ENCODE results near the gene ABCC8.

The ABCC8 gene

GRCh38 chr11:17423533-17424310 lies 52.9 kb downstream of the ABCC8 start:
- no peak for DNase-seq

DNA sequence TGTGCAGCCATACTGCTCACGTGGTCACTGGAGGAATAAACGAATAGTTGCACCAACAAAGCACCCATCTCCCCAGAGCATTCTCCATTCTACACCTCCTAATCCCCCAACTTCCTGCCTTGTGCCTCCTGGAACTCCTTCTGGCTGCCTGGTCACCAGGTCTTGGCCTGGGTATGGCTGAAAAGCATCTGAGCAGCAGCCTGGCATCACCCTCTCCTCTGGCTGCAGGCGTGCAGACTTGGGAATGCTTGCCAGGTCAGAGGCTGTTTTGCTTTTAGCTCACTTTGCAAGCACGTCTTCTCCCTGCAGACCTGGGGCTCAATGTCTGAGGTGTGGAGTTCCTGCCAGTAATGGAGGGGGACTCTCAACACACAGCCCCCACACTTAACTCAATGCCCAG lies 54.9 kb downstream of the ABCC8 start:
- no peak for DNase-seq

- no peak for DNase-seq
These were observed 58.1 kb downstream of the ABCC8 start for GRCh38 chr11:17418444-17419081.

- DNase-seq, result no peak
These were observed 60.2 kb downstream of the ABCC8 start for GRCh38 chr11:17416492-17416891.

GRCh38 chr11:17415523-17416104 lies 61.0 kb downstream of the ABCC8 start:
- no peak for DNase-seq

DNA sequence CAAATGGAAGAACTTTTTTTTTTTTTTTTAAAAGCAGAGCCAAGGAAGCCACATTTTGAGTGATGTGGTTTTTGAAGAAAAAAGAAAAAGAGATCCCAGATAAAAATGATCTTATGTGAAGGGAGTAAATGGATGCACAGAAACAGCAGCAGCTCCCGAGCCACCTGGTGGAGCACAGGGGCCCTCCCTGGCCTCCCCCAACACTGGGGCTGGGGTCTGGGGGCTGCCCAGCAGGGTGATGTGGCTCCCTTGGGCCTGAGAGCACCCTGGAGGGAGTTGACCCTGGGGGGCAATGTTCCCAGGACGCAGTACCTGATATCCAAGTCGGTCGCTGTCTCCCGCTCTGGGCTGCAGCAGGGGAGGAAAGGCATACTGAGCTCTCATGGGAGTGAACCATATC lies 61.7 kb downstream of the ABCC8 start:
- DNase-seq, result no peak

GRCh38 chr11:17414317-17414737 lies 62.3 kb downstream of the ABCC8 start:
- no peak for DNase-seq

- DNase-seq, result no peak
These were observed 63.0 kb downstream of the ABCC8 start for GRCh38 chr11:17413414-17414316.

DNA sequence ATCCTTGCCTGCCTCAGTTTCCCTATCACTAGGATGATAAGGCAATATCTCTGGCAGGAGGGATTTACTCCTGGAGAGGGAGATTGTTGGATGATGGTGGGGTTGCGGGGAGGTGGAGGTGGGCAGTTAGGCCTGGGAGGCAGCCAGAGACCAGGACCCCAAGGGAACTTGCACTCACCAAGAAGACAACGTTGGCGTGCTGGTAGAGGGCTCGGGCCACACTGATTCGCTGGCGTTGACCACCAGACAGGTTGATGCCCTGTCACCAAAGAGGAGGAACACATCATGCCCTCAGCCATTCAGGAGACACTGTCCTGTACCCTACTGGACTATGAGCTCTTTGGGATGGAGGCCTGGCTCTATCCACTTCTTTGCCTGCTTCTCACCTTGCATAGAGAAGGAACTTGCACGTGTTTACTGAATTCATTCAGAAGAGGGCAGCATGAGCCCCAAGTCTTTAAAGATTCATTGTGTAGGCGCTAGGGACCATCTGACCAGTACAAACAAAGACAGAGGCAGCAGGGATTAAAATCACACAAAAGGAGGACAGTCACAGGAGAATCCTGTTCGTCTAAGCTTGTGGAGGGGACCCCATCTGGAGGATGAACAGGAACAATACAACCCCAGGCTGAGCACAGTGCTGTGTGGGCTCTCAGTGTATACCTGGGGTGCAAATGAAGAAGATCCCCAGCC lies 64.0 kb downstream of the ABCC8 start:
- no peak for DNase-seq

DNA sequence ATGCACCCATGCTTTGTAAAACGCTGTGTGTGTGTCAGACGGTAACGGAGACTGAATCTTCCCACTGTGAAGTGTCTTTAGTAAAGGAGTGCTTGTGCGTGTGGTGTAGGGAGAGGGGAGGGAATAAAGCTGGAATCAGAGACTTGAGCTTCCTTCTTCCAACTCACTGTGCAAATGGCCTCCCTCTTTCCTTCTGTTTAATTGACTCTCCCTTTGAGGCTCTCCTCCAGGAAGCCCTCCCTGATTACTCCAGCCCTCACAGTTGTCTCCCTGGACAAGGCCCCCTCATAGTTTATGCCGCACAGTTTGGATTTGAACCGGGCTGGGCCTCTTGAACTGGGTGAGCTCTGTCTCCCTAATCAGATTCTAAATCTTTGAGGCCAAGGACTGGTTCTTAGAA lies 65.2 kb downstream of the ABCC8 start:
- no peak for DNase-seq

- no peak for DNase-seq
These were observed 65.9 kb downstream of the ABCC8 start for GRCh38 chr11:17410606-17411379.

DNA sequence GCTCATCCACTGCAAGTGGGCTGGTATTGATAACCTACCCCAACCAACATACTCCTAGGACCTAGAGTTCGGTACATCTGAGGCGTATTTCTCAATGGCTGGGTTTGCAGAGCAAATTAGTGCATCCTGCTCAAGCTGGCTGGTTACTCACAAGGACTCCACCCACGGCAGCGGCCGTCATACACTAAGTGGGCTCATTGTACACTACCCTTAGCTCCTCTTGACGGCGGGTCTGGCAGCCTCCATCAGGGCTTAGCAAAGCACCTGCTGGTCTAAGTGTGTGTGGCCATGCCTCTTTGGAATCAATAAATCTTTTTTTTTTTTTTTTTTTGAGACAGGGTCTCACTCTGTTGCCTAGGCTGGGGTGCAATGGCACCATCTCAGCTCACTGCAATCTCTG lies 68.0 kb downstream of the ABCC8 start:
- no peak for DNase-seq

DNA sequence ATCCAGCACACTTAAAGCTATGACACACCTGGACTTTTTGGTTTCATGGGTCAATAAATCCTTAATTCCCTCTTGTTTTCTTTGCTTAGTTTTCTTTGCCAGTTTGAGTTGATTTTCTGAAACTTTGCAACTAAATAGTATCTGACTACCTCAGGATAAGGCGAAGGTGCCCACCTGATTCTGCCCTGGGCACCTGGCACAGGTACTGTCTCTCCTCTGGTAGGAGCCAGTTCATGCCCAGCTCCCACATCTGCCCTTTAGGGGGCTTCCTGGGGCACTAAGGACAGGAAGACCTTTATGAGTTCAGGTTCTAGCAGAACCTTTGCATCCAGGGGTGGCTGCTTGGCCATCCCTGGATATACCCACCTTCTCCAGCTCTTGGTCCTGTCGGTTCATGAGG lies 68.6 kb downstream of the ABCC8 start:
- no peak for DNase-seq

GRCh38 chr11:17407575-17407974 lies 69.1 kb downstream of the ABCC8 start:
- DNase-seq, result no peak

GRCh38 chr11:17406818-17407149 lies 69.9 kb downstream of the ABCC8 start:
- DNase-seq, result no peak

- DNase-seq, result no peak
These were observed 70.4 kb downstream of the ABCC8 start for GRCh38 chr11:17406082-17406817.

GRCh38 chr11:17405232-17406005 lies 71.2 kb downstream of the ABCC8 start:
- DNase-seq, result no peak

- DNase-seq, result no peak
These were observed 72.5 kb downstream of the ABCC8 start for GRCh38 chr11:17403980-17404759.

GRCh38 chr11:17402486-17402885 lies 74.2 kb downstream of the ABCC8 start:
- no peak for DNase-seq

DNA sequence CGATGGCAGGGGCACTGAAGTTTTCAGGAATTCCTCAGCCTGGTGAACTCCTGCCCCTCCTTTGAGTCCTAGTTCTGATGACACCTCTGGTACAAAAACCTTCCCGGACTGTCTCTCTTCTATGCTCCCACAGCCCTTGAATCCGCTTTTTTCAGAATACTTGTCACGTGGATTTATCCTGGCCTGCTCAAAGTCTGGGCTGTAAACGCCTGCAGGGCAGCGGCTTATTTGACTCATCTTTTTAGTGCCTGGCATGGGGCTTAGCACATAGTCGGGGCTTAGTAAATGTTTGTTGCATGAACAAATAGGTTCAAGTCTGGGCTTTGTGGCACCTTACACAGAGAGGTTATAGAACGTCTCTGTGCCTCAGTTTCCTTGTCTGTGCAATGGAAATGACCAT lies 74.8 kb downstream of the ABCC8 start:
- no peak for DNase-seq

Data from CD4-positive, alpha-beta T cell treated with Interleukin-21 for 1 hour (primary cell).